Measurements from ENCODE around the gene LPP.

Gene LPP

DNA sequence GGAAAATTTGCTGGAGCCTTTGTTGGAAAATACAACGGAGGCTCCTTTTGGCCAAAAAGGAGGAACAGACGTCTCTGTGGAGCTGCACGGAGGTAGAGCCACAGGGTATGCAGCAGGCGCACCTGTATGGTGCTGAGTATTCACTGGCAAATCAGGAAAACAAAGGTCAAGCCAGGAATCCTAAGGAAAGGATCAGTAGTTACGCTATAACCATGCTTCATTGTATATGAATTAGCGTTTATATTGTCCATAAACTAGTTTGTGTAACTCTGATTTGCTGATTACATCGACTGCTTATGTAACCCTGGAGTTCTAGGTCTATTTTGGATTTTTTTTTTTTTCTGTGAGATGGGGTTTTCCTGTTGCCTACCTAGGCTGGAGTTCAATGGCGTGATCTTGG lies 45.4 kb downstream of the LPP start:
- no peak for DNase-seq

DNA sequence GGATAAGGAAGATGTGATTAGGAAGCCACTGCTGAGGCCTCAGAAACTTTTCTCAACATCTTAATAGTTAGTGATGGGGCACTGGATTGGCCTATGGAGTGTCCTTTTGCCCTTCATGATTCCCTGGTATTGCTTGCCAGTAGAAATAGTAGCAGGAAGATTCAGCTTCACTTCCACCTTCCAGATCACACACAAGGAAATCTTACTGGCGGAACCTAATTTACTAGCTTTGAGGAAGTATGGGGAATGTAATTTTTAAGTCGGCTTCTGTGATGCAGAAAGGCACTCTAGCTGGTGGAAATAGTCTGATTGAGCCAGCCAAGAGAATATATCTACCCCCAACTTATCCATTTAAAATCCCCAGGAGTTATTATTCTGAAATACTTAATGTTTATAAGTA lies 46.5 kb downstream of the LPP start:
- DNase-seq = no peak

DNA sequence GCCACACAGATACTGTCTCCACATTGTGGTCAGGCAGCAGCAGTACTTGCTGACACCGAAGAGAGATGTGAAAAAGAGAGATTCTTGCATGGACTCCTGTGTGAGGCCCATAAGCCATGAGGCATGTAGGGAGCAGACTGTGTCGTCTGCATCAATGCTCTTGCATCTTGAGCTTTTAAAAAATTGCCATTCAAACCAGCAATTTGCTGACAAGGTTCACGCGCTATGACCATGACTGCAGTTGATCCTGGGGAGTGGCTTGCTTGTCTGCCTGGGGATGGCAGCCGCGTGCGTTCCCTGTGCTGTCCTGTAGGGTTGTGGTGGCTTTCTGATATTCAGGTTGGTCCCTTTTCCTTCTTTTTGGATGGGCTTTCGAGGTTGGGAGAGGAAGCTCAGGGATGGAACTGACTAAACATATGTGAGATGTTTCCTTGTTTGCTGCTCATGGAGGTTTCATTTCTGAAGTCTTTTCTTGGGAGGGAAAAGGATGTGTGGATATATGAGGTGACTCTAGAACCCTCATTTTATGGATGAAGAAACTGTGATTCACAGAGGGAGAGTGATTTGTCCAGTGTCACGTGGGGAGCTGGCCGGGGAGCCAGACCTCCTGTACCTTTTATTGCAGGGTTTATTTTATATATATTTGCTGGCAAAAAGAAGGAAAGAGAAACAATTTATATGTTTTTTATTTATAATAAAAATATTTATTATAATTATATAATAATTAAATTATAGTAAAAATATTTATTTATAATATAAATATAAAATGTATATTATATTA lies 48.6 kb downstream of the LPP start:
- DNase-seq = no peak

DNA sequence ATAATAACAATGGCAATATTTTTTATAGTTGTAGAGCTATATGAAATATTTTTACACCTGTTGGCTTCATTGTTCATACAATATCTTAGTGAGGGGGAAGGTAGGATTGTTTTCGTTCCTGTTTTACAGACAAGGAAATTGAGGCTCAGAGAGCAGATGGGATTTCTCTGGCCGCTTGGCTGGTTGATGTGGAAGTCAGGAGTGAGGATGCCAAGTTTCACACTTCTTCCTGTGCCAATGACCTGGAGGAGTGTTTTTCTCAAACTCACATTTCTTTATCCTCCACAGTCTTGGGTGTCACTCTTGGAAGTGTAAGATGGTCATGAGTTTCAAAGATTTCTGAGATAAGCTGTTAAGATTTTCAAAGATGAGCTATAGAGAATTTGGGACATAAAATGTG lies 50.6 kb downstream of the LPP start:
- no peak for DNase-seq

DNA sequence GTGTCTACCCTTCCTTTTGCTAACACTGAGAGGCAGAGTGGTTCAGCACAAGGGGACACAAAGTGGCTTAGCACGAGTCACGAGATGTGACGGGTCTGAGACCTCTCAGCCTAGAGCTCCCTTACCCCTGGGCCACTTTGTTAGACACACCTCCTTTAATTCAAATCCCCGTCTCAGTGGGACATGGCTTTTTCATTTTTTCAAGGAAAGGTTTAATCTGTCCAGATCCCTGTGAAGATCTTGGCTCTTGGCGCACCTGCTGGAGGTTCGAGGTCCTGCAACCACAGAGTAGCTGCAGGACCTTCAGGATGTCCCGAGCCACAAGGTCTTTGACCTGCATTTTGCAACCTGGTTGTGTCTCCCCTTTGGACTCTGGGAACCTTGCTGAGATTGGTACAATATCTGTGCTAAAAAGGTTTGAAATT lies 52.0 kb downstream of the LPP start:
- DNase-seq = no peak

DNA sequence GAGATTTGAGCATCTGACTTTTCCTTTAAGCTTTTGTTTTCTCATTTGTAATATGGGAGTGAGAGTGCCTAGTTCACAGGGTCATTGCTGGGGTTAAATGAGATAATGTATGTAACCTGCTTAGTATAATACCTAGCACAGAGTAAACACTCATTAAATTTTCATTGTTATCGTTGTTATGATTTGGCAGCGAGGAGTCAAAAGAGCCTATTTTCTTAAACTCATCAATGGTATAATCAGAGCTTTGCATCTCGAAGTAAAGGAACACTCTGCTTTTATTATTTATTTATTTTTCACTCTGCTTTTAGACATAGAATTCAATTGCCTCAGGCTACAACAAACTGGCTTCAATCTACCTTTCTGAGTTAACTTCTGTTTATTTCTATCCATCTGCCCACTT lies 52.8 kb downstream of the LPP start:
- DNase-seq = no peak

DNA sequence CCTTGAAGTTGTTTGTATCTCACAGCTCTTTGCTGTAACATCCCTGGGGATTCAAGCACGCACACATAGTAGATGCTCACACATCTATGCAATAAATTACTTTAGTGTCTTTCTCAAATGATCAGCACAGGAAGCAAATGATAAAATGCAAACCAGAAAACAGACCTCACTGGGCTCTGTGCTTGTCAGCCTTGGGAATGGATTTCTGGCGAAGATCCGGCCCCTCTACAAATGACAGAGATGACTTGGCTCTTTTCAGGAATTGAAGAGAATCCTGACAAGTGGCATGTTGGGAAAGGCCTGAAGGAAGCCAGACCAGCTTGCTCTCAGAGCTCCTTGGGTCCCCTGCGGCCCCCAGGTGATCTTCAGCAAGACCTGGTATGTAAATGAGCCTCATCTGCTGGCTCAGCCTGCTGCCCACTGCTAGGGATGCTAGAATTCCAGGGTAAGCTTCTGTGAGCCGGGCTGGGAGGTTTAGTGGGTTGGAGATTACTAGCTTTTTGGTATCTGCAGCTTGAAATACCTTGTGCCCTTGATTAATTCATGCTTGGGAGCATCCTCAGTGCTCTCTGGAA lies 54.1 kb downstream of the LPP start:
- DNase-seq = no peak

DNA sequence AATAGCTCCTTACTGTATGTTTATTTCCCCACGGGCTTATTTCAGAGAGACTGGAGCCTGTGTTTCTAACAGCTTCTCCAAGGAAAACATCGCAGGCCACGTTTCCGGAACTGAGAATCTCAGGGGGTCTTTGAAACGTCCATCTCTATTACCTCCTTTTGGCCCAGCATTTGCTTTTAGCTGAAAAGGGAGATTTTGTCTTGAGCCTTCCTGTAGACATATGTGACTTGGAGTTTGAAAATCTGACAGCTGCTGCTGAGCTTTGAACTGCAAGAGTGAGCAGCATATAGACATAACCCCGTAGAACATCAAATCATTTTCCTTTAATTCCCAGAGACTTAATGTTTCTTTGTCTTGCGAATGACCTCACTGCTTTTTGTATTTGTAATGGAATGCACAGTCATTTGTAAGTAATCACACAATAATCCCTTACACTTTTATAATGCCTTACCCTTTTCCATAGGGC lies 54.6 kb downstream of the LPP start:
- no peak for DNase-seq

DNA sequence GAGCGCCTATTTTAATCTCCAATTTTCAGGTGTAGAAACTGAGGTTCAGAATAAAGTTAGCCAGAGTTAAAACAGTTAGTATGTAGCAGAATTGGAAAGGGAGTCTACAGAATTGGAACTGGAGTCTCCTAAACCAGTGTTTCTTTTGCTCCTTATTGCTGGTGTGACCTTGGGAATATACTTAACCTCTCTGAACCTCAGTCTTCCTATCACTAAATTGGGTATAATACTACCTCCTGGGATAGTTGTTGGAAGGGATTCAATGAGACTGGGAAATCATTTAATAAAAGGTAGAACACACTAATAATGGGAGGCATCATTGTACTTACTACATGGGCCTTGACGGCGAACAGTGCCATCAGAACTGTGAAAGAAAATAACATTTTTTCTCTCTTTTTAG lies 55.1 kb downstream of the LPP start:
- DNase-seq = no peak

DNA sequence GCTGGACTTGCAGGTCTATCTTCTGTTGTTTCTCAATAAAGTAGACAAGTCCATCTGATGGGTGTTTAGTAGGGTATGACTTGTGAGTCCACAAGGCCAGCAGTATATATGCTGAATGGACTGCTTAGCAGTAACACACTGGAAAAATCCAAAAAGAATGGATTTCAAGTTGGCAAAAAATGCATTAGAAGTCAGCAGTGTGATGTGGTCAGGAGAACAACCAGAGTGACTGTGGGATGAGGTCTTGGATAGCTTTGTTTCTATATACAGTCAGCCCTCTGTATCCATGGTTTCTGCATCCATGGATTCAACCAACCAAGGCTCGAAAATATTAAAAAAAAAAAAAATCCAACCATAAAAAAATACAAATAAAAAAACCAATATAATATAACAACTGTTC lies 55.8 kb downstream of the LPP start:
- DNase-seq = no peak

DNA sequence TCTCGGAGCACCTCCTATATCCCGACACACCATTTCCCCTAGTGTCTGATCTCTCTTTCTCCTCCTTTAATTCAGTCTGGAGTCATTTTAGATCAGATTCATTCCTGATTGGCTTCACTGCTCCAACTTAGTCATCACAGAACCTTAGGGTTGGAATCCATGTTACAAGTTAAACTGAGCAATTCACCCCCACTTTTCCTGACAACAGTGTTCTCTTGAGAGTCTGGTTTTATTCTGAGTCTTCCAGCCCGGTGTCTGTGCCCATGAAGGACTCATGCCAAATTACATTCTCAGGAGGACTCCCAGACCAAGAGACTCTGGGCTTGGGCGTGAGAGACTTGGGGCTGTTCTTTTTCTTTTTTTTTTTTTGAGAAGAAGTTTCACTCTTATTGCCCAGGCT lies 57.5 kb downstream of the LPP start:
- no peak for DNase-seq

DNA sequence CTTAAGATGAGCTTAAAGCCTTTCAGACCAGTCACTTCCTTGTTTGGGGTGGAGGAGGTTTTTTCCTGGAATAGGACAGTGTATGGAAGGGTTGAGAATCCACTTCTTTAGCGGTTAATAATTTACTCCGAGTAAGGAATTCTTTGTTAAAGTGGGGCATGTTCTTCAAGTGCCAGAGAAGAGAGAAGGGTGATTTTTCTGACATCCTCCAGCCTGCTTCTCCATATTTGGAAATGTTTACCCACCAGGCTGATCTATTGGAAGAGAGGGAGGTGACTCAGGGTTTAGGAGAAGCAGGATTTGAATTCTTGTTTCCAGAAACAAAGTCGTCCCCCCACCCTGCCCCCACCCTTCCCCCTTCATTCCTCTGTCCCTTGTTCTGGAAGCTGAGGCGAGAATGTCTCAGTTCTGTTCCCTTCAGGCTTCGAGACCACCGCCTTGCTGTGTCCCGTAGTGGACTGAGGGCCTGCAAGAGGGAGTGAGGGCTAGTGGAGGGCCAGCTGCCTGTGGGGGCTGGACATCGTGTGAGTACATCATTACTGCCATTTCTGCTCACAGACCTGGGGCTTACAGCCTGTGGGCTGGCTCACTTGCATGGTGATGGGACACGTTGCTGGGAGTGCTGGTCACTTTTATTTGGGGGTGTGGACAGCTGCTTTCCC lies 58.5 kb downstream of the LPP start:
- DNase-seq = no peak

DNA sequence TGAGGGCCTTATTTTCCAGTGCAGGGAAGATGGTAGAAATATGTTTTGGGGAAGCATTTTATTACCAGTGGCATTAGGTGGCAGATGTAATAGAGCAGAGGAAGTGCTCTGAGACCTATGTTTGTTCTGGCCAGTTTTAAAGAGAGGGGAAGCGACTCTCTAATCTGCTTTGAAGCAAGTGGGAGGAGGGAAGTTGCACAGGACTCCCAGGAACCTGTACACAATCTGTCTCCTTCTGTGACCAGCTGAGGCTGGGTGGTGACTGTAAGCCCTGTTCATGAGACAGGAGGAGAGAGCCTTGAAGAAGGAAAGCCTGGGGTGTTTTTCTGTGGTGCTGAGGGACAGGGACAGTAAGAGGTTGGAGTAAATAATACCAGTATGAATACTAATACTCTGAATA lies 60.5 kb downstream of the LPP start:
- peak in 1 of 2 donors; percentile 38 for DNase-seq

DNA sequence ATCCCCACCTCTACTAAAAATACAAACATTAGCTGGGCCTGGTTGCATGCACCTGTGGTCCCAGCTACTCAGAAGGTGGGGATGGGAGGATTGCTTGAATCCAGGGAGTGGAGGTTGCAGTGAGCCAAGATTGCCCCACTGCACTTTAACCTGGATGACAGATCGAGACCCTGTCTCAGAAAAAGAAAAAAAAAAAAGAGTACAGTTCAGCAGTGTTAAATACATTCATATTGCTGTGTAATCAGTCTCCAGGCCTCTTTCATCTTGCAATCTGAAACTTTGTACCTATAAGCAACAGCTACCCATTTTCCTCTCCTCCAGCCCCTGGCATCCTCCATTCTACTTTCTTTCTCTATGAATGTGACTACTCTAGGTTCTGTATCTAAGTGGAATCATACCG lies 61.2 kb downstream of the LPP start:
- DNase-seq = no peak

DNA sequence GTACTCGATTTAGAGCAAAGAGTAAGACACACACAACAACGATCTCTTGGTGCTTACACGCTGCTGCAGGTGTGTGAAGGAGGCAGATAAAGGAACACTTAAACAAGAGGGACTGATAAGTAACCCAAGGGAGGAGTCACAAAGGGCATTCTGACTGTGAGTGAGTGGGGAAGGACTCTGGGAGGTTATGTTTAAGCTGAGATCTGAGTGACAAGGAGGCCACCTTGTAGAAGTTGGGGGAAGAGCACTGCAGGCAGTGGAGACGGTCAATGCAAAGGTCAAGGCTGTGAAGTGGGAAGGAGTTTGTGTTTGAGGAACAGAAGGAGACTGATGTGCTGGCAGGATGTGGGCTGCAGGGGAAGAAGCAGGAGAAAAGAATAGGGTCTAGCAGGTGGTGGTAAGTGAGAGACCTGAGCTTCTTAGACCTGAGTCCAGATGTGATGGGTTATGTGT lies 63.1 kb downstream of the LPP start:
- no peak for DNase-seq

DNA sequence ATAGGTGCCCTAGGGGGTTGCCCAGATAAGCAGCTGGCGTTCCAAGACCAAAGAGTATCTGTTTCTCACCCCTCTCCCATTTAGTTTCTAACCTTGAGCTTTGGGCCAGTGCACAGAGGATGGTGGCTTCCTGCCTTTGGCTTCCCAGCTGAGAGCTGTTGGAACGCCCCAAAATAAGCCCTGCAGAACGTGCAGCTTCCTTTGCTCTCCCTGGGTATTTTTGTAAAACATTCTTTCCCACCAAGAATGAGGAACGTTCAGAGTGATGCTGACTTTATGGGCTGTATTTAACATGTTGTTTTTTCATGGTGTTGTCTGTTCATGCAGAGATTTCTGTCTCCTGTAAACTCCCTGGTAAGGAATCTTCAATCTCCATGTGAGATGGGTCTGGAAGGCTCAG lies 63.8 kb downstream of the LPP start:
- DNase-seq = no peak

DNA sequence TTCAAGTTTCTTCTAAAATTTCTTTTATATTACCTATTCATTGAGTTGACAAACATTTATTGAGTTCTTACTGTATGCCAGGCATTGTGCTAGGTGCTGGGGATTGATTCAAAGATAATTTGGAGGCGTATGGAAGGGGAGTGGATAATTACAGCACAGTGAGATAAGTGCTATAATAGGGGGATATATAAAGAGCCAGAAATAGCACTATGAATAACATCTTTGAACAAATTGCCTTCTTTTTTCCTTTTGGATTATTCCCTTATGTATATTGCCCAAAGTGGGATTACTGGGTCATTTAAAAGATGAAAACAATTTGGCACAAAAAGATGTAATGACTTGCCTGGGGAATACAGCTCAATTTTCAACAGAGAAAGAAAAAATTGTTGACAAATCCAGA lies 64.6 kb downstream of the LPP start:
- no peak for DNase-seq

DNA sequence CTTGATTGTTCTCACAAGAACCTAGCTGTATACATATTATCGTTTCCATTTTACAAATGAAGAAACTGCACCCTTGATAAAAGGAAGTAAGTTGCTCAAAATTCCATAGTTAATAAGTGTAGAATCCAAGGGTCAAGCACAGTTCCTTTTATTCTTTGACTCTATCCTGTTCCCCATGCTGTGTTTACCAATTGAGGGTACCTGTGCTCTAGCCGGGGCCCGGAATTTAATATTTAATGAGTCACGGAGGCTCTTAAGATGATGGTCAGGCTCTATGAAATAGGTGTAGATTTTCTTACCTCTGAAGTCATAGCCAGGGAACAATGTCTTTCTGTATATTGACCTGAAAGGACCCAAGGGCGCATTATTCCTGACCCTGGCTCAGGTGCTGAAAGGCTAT lies 65.2 kb downstream of the LPP start:
- no peak for DNase-seq

DNA sequence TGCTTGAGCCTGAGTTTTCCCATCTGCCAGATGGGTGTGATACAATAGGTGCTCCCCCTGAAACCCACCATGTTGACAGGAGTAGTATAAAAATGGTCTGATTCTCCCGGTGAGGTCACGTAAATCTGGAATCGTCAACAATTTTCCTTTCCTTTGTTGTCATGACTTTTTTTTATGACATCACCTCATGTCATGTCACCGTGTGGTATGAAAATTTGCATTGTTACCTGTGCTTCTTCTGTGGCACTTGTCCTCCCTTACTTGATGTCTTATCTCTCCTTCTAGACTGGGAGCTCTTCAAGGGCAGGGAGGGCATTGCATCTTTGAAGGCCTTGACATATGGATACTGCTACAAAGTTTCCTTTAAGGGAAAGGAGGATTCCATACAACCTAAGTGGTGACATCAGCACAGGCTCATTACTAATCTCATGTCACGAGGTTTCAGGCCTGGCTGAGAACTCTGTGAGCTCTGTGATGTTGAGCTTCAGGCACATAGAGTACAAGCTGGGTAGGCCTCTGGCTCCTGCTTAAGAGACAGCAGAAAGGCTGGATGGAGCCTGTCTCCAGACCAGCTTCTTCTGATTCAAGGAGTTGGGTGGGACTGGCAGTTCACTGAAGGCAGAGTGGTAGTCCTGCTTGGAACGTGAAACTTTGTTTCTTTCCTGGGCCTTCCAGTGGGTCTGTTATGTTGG lies 66.3 kb downstream of the LPP start:
- DNase-seq = no peak

DNA sequence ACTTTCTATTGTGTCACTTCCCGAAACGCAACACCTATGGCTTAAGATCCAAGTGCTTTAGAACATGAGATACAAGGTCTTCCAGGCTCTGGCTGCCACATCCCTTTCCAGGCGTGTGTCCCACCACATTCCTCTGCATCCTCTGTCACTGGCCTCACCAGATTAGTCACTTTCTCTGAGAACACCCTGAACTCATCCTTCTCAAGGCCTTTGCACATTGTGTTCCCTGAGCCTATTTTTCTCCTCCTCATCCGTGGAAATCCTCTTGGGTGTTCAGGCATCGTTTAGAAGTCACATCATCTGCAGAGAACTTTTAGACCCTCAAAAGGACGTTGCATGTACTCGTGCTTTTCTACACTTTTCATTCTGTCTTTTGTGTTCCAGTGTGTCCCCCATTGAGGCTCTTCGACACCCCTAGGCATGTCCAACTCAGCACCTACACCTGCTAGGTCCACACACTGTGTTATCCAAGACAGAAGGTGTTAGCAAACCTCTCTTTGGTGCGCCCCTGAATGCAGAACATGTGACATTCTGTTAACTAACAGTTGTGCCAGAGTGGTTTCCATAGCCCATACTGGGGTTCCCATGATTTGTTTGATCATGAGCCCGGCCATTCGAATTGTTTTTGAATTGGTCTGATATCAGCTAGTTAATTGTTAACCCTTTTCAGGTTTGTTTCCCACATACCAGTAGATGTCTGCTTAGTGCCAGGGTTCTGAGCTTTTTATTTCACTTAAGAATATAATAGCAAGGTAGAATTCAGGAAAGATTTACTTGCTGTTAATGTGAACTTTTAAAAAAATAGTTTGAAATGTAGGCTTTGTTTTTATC lies 67.2 kb downstream of the LPP start:
- no peak for DNase-seq

DNA sequence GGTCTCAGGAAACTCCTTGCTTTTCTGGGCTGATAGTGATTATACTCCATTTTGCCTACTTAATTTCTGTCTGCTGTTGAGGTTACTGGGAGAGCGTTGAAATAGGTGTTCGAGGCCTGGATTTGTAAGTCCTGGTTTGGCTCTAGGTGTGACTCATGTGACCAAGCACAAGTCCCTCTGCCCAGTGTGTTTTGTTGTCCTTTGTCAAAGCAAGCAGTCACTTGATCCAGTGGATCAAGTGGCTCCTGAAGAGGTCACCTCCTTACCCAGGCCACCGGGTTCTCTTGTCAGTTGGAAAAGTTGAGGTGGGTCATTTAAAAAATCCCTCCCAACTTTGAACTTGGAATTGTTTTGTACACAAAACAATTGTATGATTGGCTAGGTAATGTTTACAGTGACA lies 70.0 kb downstream of the LPP start:
- DNase-seq = no peak

DNA sequence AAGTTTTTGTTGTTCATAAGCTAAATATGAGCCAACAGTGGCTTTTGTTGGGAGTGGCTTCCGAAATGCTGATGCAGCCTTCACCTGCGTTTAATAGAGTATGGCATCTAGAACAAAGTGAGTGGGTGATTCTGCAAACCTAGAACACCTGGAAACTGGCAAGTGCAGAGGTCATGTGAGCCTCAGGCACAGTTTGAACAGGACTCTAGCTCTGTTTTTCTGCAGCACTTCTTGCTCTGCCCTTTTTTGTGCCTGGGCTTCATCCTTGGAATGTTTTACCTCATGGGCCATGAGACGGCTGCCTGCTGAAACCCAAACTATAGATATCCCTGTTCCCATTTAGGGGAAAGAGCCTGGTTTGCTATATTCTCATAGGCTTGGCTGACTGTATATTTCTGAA lies 73.5 kb downstream of the LPP start:
- no peak for DNase-seq

DNA sequence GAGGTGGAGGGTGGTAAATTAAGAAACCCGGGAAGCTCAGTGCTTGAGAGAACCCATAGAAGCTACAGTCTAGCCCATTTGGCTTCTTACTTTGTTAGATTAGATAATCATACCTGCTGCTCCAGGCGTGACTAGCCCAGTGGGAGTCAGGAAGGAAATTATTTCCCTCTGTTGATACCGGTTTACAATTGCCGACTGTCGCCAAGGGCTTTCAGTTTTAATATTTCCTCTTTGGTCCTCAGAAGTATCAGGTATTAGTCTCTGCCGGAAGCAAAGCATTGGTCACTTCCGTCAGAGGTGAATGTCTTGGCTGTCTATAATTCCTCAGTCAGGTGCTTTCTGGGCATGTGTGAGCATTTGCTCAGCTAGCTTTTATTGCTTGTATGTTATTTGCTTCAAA lies 75.2 kb downstream of the LPP start:
- no peak for DNase-seq

Measured in CD4-positive, alpha-beta T cell treated with Interleukin-4 for 1 hour (primary cell).